Measurements from ENCODE around the gene SLC1A5.
"Not testable (repeated sequence)": the region's sequence is repeated elsewhere in the genome, so short reads cannot be mapped to it uniquely, and the experiment has no call there.

Gene SLC1A5

DNA sequence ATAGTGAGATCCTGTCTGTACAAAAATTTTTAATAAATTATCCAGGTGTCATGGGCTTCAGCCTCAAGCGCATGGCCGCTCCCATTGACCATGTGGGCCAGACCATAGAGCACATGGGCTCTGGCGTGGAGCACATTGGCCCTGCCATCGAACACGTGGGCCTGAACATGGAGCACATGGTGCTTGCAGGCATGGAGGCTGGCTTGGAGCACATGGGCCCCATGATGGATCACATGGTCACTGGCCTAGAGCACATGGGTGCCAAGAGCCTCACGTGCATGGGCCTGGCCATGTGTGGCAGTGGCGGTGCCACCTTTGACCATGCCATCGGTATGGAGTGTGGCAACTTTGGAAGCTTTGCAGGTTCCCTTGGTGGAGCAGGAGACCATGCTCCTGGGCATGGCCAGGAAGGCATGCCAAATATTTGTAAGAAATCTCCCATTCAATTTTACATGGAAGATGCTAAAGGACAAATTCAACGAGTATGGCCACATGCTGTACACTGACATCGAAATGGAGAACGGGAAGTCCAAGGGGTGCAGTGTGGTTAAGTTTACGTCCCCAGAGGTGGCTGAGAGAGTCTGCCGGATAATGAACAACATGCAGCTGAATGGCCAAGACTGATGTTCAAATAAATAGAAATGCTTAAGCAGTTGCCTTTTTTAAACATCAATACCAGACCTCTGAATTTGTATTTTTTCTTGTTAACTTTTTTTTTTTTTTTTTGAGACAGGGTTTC lies 21.3 kb upstream of the SLC1A5 start:
- peaks cover 28 to 65% (median 44%) of the 10 kb centered on the region in 10 experiments for H3K4me1 ChIP-seq
- H3K27ac ChIP-seq: peak overlapping the region in 7 of 11 experiments; percentile 55 to 74 (median 70); a peak in 13 of 22 replicates

DNA sequence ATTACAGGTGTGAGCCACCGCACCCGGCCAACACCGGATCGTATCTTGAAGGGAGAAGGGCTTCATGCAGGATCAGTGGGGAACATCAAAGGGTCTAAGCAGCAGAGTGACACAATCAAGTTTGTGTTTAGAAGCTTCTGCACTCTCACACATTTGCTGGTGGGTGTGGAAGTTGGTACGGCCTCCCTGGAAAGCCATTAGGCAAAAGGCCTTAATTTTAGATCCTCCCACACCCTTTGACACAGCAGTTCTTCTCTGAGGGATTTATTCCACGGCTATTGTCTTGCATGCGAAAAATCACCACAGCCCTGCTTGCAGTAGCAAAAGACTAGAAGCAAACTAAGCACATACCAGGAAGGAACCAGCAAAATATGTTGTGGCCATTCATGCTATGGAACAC lies 18.3 kb upstream of the SLC1A5 start:
- peak overlapping the region in 3 of 11 experiments; percentile 15 to 63 (median 57); a peak in 4 of 22 replicates for H3K4me2 ChIP-seq
- no peaks in the 10 kb centered on the region for H3K36me3 ChIP-seq
- no peaks in the 10 kb centered on the region for H3K27me3 ChIP-seq
- no peaks in the 10 kb centered on the region for H4K20me1 ChIP-seq
- no peak overlapping the region for H3K4me3 ChIP-seq
- H3K27ac ChIP-seq: no peak overlapping the region
- H3K9ac ChIP-seq: no peak overlapping the region
- H3K9me3 ChIP-seq (replicated peaks in 1 of 11): no peaks in the 10 kb centered on the region
- no peak for TF ChIP-seq Cebpa-rat (IDR thresholded peaks at IDR 0.05)
- H3K4me1 ChIP-seq: peaks cover 18 to 35% (median 27%) of the 10 kb centered on the region in 10 experiments

More for the DNA sequence above, 21.3 kb upstream of the SLC1A5 start:
- no peaks in the 10 kb centered on the region for H3K36me3 ChIP-seq
- H3K4me2 ChIP-seq: peak overlapping the region; percentile 41 to 75 (median 62)
- no peaks in the 10 kb centered on the region for H3K9me3 ChIP-seq (replicated peaks in 1 of 11)
- TF ChIP-seq Cebpa-rat (IDR thresholded peaks at IDR 0.05): no peak
- peaks cover 0 to 22% (median 0%) of the 10 kb centered on the region in 11 experiments; a peak in 9 of 22 replicates for H3K27me3 ChIP-seq
- no peaks in the 10 kb centered on the region for H4K20me1 ChIP-seq
- H3K4me3 ChIP-seq: no peak overlapping the region
- peak overlapping the region in 6 of 11 experiments; percentile 33 to 62 (median 56); a peak in 8 of 22 replicates for H3K9ac ChIP-seq

DNA sequence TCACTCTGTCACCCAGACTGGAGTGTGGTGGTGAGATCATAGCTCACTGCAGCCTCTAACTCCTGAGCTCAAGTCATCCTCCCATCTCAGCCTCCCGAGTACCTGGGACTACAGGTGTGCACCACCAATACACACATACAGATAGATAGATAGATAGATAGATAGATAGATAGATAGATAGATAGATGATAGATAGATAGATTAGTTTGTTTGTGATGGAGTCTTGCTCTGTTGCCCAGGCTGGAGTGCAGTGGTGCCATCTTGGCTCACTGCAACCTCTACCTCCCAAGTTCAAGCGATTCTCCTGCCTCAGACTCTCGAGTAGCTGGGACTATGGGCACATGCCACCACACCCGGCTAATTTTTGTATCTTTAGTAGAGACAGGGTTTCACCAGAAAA lies 16.0 kb upstream of the SLC1A5 start:
- H3K4me3 ChIP-seq; H3K4me2 ChIP-seq; H3K27ac ChIP-seq; H4K20me1 ChIP-seq; H3K9ac ChIP-seq; H3K36me3 ChIP-seq; H3K27me3 ChIP-seq; H3K9me3 ChIP-seq (replicated peaks in 1 of 11): not testable (repeated sequence)
- H3K4me1 ChIP-seq: peaks cover 7 to 14% (median 12%) of the 10 kb centered on the region in 10 experiments

DNA sequence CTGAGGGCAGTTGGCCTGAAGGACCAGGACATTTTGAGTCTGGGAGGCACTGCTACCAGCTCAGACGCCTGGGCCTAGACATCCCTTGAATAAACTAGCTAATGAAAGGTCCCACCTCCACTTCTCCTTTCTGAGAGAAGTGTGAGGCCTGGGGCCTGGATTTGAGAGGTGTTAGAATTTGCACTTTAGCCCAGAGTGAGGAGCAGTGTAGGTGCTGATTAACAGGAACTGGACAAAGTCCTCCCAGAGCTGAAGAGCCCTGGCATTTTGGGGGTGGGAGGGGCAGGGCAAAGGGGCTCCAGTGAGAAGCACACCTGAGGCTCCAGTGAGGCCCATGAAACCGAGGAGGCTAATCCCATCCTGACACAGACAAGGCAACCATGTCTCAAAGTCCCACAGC lies 15.2 kb upstream of the SLC1A5 start:
- Histone ChIP-seq H3K36me3 (no peaks in the 10 kb centered on the region), H3K4me3 (no peak overlapping the region), H3K4me2 (no peak overlapping the region), H3K9me3 (replicated peaks in 1 of 11) (no peaks in the 10 kb centered on the region), H3K4me1 (peaks cover 0 to 12% (median 4%) of the 10 kb centered on the region in 10 experiments; a peak in 13 of 20 replicates), H3K27ac (no peak overlapping the region), H3K27me3 (no peaks in the 10 kb centered on the region), H3K9ac (no peak overlapping the region), H4K20me1 (no peaks in the 10 kb centered on the region)
- TF ChIP-seq Cebpa-rat (IDR thresholded peaks at IDR 0.05): no peak

DNA sequence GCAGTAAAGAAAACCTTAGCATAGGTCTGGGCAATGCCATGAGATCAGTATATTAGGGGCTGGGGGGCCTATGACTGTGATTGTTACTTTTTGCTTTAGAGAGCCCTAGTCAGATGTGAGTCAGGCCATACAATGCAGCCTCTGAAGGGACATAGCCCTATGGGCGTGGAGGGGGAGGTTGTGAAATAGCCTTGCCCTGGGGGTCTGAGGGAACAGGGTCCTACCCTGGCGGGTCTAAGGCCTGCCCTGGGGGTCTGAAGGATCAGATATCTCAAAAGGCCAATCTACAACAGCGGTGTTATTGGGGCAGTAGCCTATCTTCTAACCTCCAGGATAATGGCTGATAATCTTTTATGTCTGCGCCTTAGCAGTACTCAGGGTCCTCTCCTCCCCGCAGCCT lies 13.8 kb upstream of the SLC1A5 start:
- Histone ChIP-seq H3K9me3 (replicated peaks in 1 of 11) (no peaks in the 10 kb centered on the region), H4K20me1 (no peaks in the 10 kb centered on the region), H3K4me3 (no peak overlapping the region), H3K9ac (no peak overlapping the region), H3K36me3 (no peaks in the 10 kb centered on the region), H3K27me3 (no peaks in the 10 kb centered on the region), H3K27ac (no peak overlapping the region), H3K4me1 (peaks cover 2 to 14% (median 6%) of the 10 kb centered on the region in 10 experiments; a peak in 19 of 20 replicates), H3K4me2 (no peak overlapping the region)
- TF ChIP-seq Cebpa-rat (IDR thresholded peaks at IDR 0.05): no peak

DNA sequence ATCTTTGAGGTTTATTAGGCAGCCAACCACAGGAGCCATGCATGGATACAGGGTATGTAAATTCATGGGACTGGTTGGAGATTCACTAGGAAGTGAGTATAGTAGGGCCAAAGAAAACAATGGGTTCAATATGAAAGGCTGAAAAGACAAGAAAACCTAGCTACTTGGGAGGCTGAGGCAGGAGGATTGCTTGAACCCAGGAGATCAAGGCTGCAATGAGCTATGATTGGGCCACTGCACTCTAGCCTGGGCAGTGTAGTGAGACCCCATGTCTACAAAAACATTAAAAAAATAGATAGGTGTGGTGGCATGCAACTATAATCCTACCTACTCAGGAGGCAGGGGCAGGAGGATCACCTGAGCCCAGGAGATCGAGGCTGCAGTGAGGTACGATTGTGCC lies 10.3 kb upstream of the SLC1A5 start:
- TF ChIP-seq Cebpa-rat (IDR thresholded peaks at IDR 0.05): no peak
- Histone ChIP-seq H4K20me1 (no peaks in the 10 kb centered on the region), H3K4me2 (no peak overlapping the region), H3K27me3 (no peaks in the 10 kb centered on the region; a peak in 1 of 22 replicates), H3K36me3 (no peaks in the 10 kb centered on the region), H3K9ac (no peak overlapping the region), H3K27ac (no peak overlapping the region), H3K9me3 (replicated peaks in 1 of 11) (no peaks in the 10 kb centered on the region), H3K4me3 (no peak overlapping the region), H3K4me1 (peaks cover 9 to 39% (median 34%) of the 10 kb centered on the region in 10 experiments; a peak in 18 of 20 replicates)

DNA sequence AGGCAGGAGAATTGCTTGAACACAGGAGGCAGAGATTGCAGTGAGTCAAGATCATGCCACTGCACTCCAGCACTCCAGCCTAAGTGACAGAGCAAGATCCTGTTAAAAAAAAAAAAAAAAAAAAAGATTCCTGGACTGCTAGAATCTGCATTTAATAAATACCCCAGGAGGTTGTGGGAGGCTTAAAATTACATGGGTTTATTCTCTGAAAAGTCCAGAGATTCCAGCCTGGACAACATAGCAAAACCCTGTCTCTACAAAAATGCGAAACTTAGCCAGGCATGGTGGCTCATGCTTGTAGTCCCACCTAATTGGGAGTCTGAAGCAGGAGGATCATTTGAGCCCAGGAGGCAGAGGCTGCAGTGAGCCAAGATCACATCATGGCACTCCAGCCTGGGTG lies 9.5 kb upstream of the SLC1A5 start:
- peak overlapping the region in 4 of 11 experiments; percentile 64 to 72 (median 70); a peak in 3 of 22 replicates for H3K4me2 ChIP-seq
- H3K27me3 ChIP-seq: no peaks in the 10 kb centered on the region; a peak in 1 of 22 replicates
- H3K4me3 ChIP-seq: no peak overlapping the region
- peaks cover 9 to 48% (median 42%) of the 10 kb centered on the region in 10 experiments; a peak in 18 of 20 replicates for H3K4me1 ChIP-seq
- no peaks in the 10 kb centered on the region for H4K20me1 ChIP-seq
- no peak overlapping the region for H3K27ac ChIP-seq
- TF ChIP-seq Cebpa-rat (IDR thresholded peaks at IDR 0.05): no peak
- no peaks in the 10 kb centered on the region for H3K9me3 ChIP-seq (replicated peaks in 1 of 11)
- no peaks in the 10 kb centered on the region for H3K36me3 ChIP-seq
- no peak overlapping the region for H3K9ac ChIP-seq

DNA sequence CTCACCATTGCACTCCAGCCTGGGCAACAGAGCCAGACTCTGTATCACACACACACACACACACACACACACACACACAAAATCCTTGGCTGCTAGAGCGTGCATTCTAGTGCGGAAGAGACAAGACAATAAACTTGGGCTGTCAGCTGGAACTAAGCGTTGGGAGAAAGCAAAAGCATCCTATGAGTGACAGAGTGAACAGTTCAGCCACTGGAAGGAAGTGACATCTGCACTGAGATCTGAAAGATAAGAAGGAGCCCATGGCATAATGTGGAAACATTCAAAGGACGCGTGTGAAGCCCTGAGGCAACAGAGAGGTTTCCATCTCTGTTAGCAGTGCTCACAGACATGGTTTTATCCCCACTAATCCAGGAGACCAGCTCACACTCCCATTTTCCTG lies 3.5 kb upstream of the SLC1A5 start:
- no peaks in the 10 kb centered on the region for H3K36me3 ChIP-seq
- no peak overlapping the region for H3K4me3 ChIP-seq
- H3K9me3 ChIP-seq (replicated peaks in 1 of 11): no peaks in the 10 kb centered on the region
- peak in 3 of 11 experiments; percentile 35 to 86 (median 45); a peak in 3 of 22 replicates for TF ChIP-seq Cebpa-rat (IDR thresholded peaks at IDR 0.05)
- H4K20me1 ChIP-seq: peaks cover 0 to 14% (median 9%) of the 10 kb centered on the region in 11 experiments; a peak in 11 of 22 replicates
- H3K27me3 ChIP-seq: no peaks in the 10 kb centered on the region; a peak in 1 of 22 replicates
- H3K4me1 ChIP-seq: peaks cover 33 to 76% (median 68%) of the 10 kb centered on the region in 10 experiments
- H3K4me2 ChIP-seq: peak overlapping the region; percentile 47 to 85 (median 76)
- peak overlapping the region in 8 of 11 experiments; percentile 12 to 78 (median 61); a peak in 15 of 22 replicates for H3K9ac ChIP-seq
- peak overlapping the region in 9 of 11 experiments; percentile 23 to 89 (median 81); a peak in 18 of 22 replicates for H3K27ac ChIP-seq

DNA sequence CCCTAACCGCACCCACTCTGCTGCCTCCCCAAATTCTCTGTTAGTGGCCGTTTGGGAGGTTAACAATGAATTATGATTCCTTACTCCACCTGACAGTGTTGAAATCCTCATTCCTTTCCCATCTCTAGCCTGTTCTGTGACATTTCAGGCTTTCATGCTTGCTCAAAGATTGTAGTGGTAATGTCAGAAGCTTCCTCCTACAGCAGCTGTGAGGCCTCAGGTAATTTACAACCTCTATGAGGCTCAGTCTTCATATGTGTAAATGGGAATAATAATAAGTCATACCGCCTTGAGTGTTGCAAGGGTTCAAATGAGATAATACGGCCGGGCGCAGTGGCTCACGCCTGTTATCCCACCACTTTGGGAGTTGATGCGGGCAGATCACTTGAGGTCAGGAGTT lies 977 bp upstream of the SLC1A5 start:
- H3K27me3 ChIP-seq: no peaks in the 10 kb centered on the region
- H3K4me2 ChIP-seq: peak overlapping the region; percentile 33 to 98 (median 59); a peak in 19 of 22 replicates
- H4K20me1 ChIP-seq: peaks cover 0 to 40% (median 30%) of the 10 kb centered on the region in 11 experiments; a peak in 19 of 22 replicates
- H3K27ac ChIP-seq: peak overlapping the region in 4 of 11 experiments; percentile 38 to 64 (median 50); a peak in 3 of 22 replicates
- peaks cover 0 to 18% (median 15%) of the 10 kb centered on the region in 11 experiments; a peak in 16 of 22 replicates for H3K36me3 ChIP-seq
- TF ChIP-seq Cebpa-rat (IDR thresholded peaks at IDR 0.05): no peak
- H3K4me3 ChIP-seq: no peak overlapping the region
- no peaks in the 10 kb centered on the region for H3K9me3 ChIP-seq (replicated peaks in 1 of 11)
- H3K4me1 ChIP-seq: peaks cover 42 to 65% (median 58%) of the 10 kb centered on the region in 10 experiments
- peak overlapping the region in 1 of 11 experiments; percentile 44; a peak in 2 of 22 replicates for H3K9ac ChIP-seq

Data from BLaER1 treated with 17β-estradiol and CSF1 and Interleukin-3, amounts not matched to agents 10 nM and 100 nM (cell line).